ENCODE measurements around the gene E2F1. TPM values are rescaled to one million over a fixed set of nuclear protein-coding genes. Genes with fewer than 3 reads are reported as not detected.

E2F1 gene
- total and polyA plus RNA-seq, 2 donors (not counting 3 experiments of a cell fraction or from before 2014, with no cell fraction given), result 20.7 to 29.6 TPM

DNA sequence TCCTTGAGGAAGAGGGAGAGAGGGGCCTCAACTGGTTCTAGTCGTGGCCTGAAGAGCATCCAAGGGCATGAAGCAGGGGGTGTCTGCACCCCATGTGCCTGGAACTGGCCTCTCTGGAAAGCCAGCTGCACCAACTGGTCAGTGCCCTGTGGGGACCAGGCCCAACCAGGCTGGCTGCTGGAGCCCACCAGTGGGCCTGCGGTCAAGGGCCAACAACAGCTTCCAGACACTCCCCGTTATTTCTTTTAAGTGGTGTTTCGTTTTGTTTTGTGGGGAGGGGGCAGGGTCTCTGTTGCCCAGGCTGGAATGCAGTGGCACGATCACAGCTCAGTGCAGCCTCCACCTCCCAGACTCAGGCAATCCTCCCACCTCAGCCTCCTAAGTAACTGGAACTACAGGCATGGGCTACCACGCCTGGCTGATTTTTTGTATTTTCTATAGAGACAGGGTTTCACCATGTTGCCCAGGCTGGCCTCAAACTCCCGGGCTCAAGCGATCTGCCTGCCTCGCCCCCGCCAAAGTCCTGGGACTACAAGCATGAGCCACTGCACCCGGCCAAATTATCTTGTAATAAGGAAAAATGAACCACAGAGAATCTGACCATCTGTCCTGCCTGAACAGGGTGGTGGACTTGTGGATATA, 36.0 kb downstream of the E2F1 start:
- no peaks in the 10 kb centered on the region for H4K20me1 ChIP-seq (replicated peaks; ENCODE audit: control insufficient read depth, extremely low read depth, insufficient read depth, low read length)
- no peaks in the 10 kb centered on the region for H3K9me3 ChIP-seq (replicated peaks; ENCODE audit: control insufficient read depth, insufficient read depth, low read length)
- no peaks in the 10 kb centered on the region for H3K27me3 ChIP-seq (ENCODE audit: control insufficient read depth in 2 of 2, insufficient read depth in 2 of 2, low read length in 2 of 2)
- DNase-seq (ENCODE audit: low read depth, low spot score) (no peak), FAIRE-seq (no peak)
- no peak overlapping the region for H3K9ac ChIP-seq (replicated peaks; ENCODE audit: extremely low read depth, insufficient read depth, low read length)
- H3K36me3 ChIP-seq (ENCODE audit: control insufficient read depth in 2 of 2, extremely low read depth in 1 of 2, insufficient read depth in 2 of 2, low read length in 2 of 2), result peaks cover 3 to 5% of the 10 kb centered on the region in 2 experiments
- H3K27ac ChIP-seq (ENCODE audit: insufficient read depth, low read depth, low read length), result no peak overlapping the region
- TF ChIP-seq JUN (IDR thresholded peaks at IDR 0.05; ENCODE audit: borderline replicate concordance, insufficient read depth, insufficient read length, low read depth), result no peak
- no peak for TF ChIP-seq MYC (IDR thresholded peaks at IDR 0.05; ENCODE audit: low read depth, low read length)
- no peak for TF ChIP-seq EZH2 (IDR thresholded peaks at IDR 0.05; ENCODE audit: borderline replicate concordance, low read depth, low read length, severe bottlenecking)
- TF ChIP-seq POLR2A (IDR thresholded peaks at IDR 0.05; ENCODE audit: low read depth, low read length), result no peak
- TF ChIP-seq POLR2AphosphoS5 (IDR thresholded peaks at IDR 0.05; ENCODE audit: insufficient read depth, low read depth, low read length), result no peak
- TF ChIP-seq, protein P1, sequence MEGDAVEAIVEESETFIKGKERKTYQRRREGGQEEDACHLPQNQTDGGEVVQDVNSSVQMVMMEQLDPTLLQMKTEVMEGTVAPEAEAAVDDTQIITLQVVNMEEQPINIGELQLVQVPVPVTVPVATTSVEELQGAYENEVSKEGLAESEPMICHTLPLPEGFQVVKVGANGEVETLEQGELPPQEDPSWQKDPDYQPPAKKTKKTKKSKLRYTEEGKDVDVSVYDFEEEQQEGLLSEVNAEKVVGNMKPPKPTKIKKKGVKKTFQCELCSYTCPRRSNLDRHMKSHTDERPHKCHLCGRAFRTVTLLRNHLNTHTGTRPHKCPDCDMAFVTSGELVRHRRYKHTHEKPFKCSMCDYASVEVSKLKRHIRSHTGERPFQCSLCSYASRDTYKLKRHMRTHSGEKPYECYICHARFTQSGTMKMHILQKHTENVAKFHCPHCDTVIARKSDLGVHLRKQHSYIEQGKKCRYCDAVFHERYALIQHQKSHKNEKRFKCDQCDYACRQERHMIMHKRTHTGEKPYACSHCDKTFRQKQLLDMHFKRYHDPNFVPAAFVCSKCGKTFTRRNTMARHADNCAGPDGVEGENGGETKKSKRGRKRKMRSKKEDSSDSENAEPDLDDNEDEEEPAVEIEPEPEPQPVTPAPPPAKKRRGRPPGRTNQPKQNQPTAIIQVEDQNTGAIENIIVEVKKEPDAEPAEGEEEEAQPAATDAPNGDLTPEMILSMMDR (IDR thresholded peaks at IDR 0.05; ENCODE audit: extremely low read depth in 1 of 2, insufficient read depth in 1 of 2, low read depth in 1 of 2, low read length in 2 of 2), result no peak
- TF ChIP-seq, protein P2, sequence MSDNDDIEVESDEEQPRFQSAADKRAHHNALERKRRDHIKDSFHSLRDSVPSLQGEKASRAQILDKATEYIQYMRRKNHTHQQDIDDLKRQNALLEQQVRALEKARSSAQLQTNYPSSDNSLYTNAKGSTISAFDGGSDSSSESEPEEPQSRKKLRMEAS (IDR thresholded peaks at IDR 0.05; ENCODE audit: insufficient read depth, insufficient read length), result no peak
- no peak for TF ChIP-seq GATA2 (IDR thresholded peaks at IDR 0.05; ENCODE audit: insufficient read depth, insufficient read length, low read depth, low read length)
- TF ChIP-seq FOS (IDR thresholded peaks at IDR 0.05; ENCODE audit: borderline replicate concordance, insufficient read depth, low read length), result no peak
- dilution Hi-C loops (cut with MboI; ENCODE audit: extremely low pct_ligation_motif_present, low sequenced_read_pairs), result no loop called here
- no peak overlapping the region for H3K4me3 ChIP-seq (replicated peaks in 1 of 3; ENCODE audit: insufficient read depth in 1 of 3, low read depth in 1 of 3, low read length in 3 of 3)
- no peak overlapping the region for H2AFZ ChIP-seq (ENCODE audit: low read depth, low read length)
- no TSS peak for BruUV-seq (replicated peaks)
- intact Hi-C loops (cut with micrococcal nuclease), result loop anchor here (5.0 kb wide), 1 partner anchor 133 kb away; no protein-coding TSS in a partner anchor
- no peaks in the 10 kb centered on the region for H3K4me1 ChIP-seq (ENCODE audit: control insufficient read depth, extremely low read depth, insufficient read depth, low read length)
- POLR2A ChIA-PET, result no interaction called here
- CTCF ChIA-PET, result interaction anchor here (0.7 to 5.2 kb wide), 3 partner anchors 18 to 487 kb away, joined by 3 to 58 read pairs (median 3); no protein-coding TSS in a partner anchor
- no peak overlapping the region for H3K4me2 ChIP-seq (ENCODE audit: insufficient read depth, low read length)
- no peaks in the 10 kb centered on the region for H3K79me2 ChIP-seq (ENCODE audit: control insufficient read depth, insufficient read depth, low read length)
- no peaks in the 10 kb centered on the region for H3K9me1 ChIP-seq (replicated peaks; ENCODE audit: control insufficient read depth, extremely low read depth, insufficient read depth, low read length)
